Osteoblast (primary cell): ENCODE measurements around the gene ULK3. TPM values are rescaled to one million over a fixed set of nuclear protein-coding genes. Genes with fewer than 3 reads are reported as not detected.

Experiments used
- DNase-seq: peaks from one replicate; pipeline ENCODE4 v3.0.0; 2011; ENCODE audit warnings: low spot score, mixed read lengths; ENCODE audit not compliant: insufficient read length; ENCODE audit errors: missing footprints
- H2AFZ ChIP-seq: 2 replicates; pipeline ENCODE4 v1.6.0; 2011; ENCODE audit warnings: mild to moderate bottlenecking, low read length
- H3K27ac ChIP-seq: 2 replicates; pipeline ENCODE4 v1.5.1; 2011; ENCODE audit warnings: mild to moderate bottlenecking, low read depth, low read length, moderate library complexity
- H3K27me3 ChIP-seq: 2 replicates; pipeline ENCODE4 v1.6.0; 2012; ENCODE audit warnings: mild to moderate bottlenecking, control low read depth, inconsistent platforms, low read length, moderate library complexity; ENCODE audit not compliant: insufficient read depth
- H3K36me3 ChIP-seq: 2 replicates; pipeline ENCODE4 v1.5.1; 2011; ENCODE audit warnings: mild to moderate bottlenecking, low read length, control low read depth, moderate library complexity; ENCODE audit not compliant: insufficient read depth
- H3K4me1 ChIP-seq: 2 replicates; pipeline ENCODE4 v1.5.1; 2011; ENCODE audit warnings: mild to moderate bottlenecking, low read length, control low read depth, moderate library complexity; ENCODE audit not compliant: insufficient read depth
- H3K4me2 ChIP-seq: 2 replicates; pipeline ENCODE4 v1.6.0; 2011; ENCODE audit warnings: mild to moderate bottlenecking, low read length; ENCODE audit not compliant: insufficient read depth
- H3K4me3 ChIP-seq: fragments of 200-600 bp; sonication (generic); 3 replicates; pipeline ENCODE4 v1.5.1; 2012; ENCODE audit warnings: mild to moderate bottlenecking, low read length, inconsistent platforms; ENCODE audit not compliant: insufficient read depth
- H3K79me2 ChIP-seq: 2 replicates; pipeline ENCODE4 v1.6.0; 2012; ENCODE audit warnings: mild to moderate bottlenecking, low read length, control low read depth, inconsistent platforms; ENCODE audit not compliant: insufficient read depth
- H3K9me3 ChIP-seq: 2 replicates; pipeline ENCODE4 v1.5.1; 2011; ENCODE audit warnings: low read depth, low read length, control low read depth
- H4K20me1 ChIP-seq: 2 replicates; pipeline ENCODE4 v1.6.0; 2012; ENCODE audit warnings: mild to moderate bottlenecking, low read length, control low read depth; ENCODE audit not compliant: insufficient read depth
- total RNA-seq: library from RNA; depleted of rRNA; stranded (reverse); fragments of >200 nt; gene quantifications from 2 replicates; pipeline ENCODE4 v1.2.3, GENCODE V29; 2012
- TF ChIP-seq, protein P1 (sequence below): IDR thresholded peaks from 2 replicates; pipeline ENCODE4 v1.5.1; 2011; ENCODE audit warnings: mild to moderate bottlenecking, low read depth, low read length, moderate library complexity; ENCODE audit errors: extremely low read depth

The ULK3 gene
- total RNA-seq, 1 donor, result 21.4 TPM

DNA sequence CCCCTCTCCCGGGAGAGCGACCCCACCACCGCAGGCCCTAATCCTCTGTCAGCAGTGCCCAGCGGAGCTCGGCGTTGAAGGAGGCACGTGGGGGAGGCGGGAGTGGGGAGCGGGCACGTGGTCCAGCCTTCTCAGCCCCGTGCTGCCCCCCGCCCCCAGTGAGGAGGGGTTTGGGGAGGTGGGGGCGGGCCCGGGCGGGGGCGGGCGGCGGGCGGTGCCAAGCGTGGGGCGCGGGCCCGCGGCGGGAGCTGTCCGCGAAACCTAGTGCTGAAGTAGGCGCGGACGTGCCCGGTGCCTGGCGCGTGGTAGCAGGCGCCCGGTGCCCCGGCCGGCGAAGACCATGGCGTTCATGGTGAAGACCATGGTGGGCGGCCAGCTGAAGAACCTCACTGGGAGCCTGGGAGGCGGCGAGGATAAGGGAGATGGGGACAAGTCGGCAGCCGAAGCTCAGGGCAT is 16.6 kb downstream of the ULK3 start, which contains the start of gene CPLX3:
Gene CPLX3, plus strand, starts transcription at position 264 of the 456 bp plus-strand sequence. Its CDS starts 77 bp downstream, at position 341.
- H3K79me2 ChIP-seq, result no peaks in the 10 kb centered on the region
- no peaks in the 10 kb centered on the region for H3K36me3 ChIP-seq
- TF ChIP-seq, protein P1, sequence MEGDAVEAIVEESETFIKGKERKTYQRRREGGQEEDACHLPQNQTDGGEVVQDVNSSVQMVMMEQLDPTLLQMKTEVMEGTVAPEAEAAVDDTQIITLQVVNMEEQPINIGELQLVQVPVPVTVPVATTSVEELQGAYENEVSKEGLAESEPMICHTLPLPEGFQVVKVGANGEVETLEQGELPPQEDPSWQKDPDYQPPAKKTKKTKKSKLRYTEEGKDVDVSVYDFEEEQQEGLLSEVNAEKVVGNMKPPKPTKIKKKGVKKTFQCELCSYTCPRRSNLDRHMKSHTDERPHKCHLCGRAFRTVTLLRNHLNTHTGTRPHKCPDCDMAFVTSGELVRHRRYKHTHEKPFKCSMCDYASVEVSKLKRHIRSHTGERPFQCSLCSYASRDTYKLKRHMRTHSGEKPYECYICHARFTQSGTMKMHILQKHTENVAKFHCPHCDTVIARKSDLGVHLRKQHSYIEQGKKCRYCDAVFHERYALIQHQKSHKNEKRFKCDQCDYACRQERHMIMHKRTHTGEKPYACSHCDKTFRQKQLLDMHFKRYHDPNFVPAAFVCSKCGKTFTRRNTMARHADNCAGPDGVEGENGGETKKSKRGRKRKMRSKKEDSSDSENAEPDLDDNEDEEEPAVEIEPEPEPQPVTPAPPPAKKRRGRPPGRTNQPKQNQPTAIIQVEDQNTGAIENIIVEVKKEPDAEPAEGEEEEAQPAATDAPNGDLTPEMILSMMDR, result no peak
- H3K4me2 ChIP-seq, result no peak within 1 kb of the TSS
- H3K4me3 ChIP-seq, result no peak within 1 kb of the TSS
- no peak within 1 kb of the TSS for H2AFZ ChIP-seq
- H4K20me1 ChIP-seq, result peaks cover 2% of the 10 kb centered on the region
- no peak within 1 kb of the TSS for H3K27ac ChIP-seq
- DNase-seq, result peak; percentile 93
- no peaks in the 10 kb centered on the region for H3K9me3 ChIP-seq
- H3K4me1 ChIP-seq, result no peaks in the 10 kb centered on the region
- peaks cover 32% of the 10 kb centered on the region for H3K27me3 ChIP-seq

DNA sequence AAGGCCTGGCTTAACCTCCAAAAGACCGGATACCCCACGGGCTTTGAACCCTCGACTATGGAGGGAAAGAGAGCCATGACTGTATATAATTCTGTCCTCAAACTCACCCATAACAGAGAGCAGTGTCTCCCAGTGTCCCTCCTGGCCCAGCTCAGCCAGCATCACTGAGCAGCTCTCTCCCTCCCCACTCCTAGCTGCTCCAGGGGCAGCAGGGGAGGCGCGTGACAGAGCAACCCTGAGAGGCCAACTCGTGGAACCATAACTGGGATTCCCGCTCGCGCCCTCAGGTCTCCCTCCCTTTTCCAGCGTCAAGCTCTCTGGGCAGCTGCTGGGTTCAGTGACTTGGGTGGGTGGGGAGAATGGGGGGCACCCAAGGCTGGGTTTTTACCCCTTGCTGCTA is 17.1 kb downstream of the ULK3 start:
- no peaks in the 10 kb centered on the region for H3K4me1 ChIP-seq
- no peaks in the 10 kb centered on the region for H3K36me3 ChIP-seq
- TF ChIP-seq, protein P1, result no peak
- H3K27me3 ChIP-seq, result peaks cover 32% of the 10 kb centered on the region
- H4K20me1 ChIP-seq, result peaks cover 2% of the 10 kb centered on the region
- no peak overlapping the region for H3K27ac ChIP-seq
- H3K4me2 ChIP-seq, result no peak overlapping the region
- no peaks in the 10 kb centered on the region for H3K79me2 ChIP-seq
- no peaks in the 10 kb centered on the region for H3K9me3 ChIP-seq
- H3K4me3 ChIP-seq, result no peak overlapping the region
- no peak overlapping the region for H2AFZ ChIP-seq
- no peak for DNase-seq

DNA sequence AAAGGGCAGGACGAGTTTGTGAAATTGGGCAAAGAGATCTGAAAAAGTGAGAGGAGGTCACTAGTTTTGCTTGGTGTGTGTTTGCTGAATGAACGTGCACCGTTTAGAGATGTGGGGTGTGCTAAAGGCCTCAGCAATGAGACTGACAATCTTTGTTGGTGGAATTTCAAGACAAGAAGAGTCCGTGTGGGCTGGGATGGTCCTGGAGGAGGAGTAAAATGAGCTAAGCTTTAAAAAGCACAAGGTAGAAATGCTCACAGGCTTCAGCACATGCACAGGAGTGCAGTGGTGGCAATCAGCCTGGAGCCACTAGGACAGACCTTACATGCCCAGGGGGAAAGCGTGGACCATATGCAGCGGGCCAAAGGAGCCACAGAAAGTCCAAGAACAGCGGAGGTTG is 18.0 kb downstream of the ULK3 start:
- no peak for DNase-seq
- TF ChIP-seq, protein P1, result no peak
- H3K79me2 ChIP-seq, result no peaks in the 10 kb centered on the region
- peaks cover 32% of the 10 kb centered on the region for H3K27me3 ChIP-seq
- no peaks in the 10 kb centered on the region for H3K36me3 ChIP-seq
- no peak overlapping the region for H3K27ac ChIP-seq
- no peak overlapping the region for H2AFZ ChIP-seq
- H4K20me1 ChIP-seq, result peaks cover 2% of the 10 kb centered on the region
- H3K4me3 ChIP-seq, result no peak overlapping the region
- no peak overlapping the region for H3K4me2 ChIP-seq
- no peaks in the 10 kb centered on the region for H3K4me1 ChIP-seq
- H3K9me3 ChIP-seq, result no peaks in the 10 kb centered on the region

DNA sequence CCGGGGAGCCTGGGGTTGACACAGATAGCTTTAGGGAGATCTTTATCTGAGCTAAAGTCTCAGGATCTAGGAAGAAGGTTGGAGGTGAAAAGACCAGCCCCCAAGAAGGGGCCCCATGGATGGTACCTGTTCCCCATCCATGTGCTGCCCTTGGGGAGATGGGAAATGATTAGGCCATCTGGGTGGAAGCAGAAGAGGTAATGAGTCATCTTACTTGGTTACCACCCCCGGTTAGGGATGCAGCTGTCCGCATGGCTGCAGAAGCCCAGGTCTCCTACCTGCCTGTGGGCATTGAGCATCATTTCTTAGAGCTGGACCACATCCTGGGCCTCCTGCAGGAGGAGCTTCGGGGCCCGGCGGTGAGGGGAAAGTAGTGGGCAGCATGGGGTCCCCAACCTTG is 19.6 kb downstream of the ULK3 start:
- Histone ChIP-seq H3K27ac (no peak overlapping the region), H3K4me2 (no peak overlapping the region), H3K4me3 (no peak overlapping the region), H3K4me1 (no peaks in the 10 kb centered on the region), H3K27me3 (peaks cover 29% of the 10 kb centered on the region), H4K20me1 (no peaks in the 10 kb centered on the region), H2AFZ (no peak overlapping the region), H3K9me3 (no peaks in the 10 kb centered on the region), H3K79me2 (no peaks in the 10 kb centered on the region), H3K36me3 (no peaks in the 10 kb centered on the region)
- TF ChIP-seq, protein P1, result no peak
- DNase-seq, result no peak
